ENCODE data around the gene CDC37.
"Not testable (repeated sequence)": the region's sequence is repeated elsewhere in the genome, so short reads cannot be mapped to it uniquely, and the experiment has no call there.

CDC37 gene

DNA sequence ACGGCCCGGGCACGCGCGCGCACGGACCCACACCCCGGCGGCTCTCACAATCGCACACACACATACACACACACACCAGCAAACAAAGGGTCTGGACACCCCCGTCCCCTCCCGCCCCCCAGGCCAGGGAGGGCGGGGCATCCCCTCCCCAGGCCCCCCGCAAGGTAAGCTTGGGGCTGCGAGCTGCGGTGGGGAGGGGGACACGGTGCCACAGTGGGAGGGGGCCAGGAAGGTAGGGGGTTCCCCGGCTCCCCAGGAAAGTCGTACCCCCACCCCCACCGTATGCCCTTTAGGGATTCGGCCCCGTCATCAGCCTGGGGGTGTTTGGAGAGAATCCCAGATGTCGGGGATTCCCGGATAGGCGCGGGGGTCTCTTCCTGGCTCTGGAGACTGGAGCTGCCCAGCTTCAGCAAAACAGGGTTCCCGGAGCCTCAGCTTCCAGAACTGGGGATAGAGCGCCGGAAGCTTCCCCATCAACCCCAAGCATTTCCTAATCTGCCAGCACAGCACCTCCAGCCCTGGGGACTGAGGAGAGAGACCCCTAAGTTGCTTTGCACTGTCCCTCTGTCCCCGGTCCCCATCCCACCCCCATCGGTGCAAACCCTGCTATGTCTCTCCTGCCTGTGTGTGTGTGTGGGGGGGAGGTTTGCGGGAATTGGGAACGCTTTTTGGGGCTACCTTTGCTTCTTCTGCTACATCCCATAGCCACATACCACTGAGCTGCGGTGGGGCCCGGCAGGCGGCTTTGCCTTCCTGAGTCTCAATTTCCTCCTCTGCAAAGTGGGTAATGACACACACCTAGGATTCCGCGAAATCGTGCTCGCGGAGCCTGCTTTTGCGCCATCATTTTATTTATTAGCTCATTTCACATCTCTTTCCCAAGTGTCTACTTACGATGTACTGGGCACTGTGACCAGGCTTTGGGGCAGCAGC lies 1.8 kb upstream of the CDC37 start:
- DNase-seq = no peak
- peak overlapping the region; percentile 98 for H3K4me3 ChIP-seq (ENCODE audit: low read depth, low read length)
- H3K27me3 ChIP-seq (replicated peaks) = no peaks in the 10 kb centered on the region
- TF ChIP-seq, protein P1, sequence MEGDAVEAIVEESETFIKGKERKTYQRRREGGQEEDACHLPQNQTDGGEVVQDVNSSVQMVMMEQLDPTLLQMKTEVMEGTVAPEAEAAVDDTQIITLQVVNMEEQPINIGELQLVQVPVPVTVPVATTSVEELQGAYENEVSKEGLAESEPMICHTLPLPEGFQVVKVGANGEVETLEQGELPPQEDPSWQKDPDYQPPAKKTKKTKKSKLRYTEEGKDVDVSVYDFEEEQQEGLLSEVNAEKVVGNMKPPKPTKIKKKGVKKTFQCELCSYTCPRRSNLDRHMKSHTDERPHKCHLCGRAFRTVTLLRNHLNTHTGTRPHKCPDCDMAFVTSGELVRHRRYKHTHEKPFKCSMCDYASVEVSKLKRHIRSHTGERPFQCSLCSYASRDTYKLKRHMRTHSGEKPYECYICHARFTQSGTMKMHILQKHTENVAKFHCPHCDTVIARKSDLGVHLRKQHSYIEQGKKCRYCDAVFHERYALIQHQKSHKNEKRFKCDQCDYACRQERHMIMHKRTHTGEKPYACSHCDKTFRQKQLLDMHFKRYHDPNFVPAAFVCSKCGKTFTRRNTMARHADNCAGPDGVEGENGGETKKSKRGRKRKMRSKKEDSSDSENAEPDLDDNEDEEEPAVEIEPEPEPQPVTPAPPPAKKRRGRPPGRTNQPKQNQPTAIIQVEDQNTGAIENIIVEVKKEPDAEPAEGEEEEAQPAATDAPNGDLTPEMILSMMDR (IDR thresholded peaks at IDR 0.05; ENCODE audit: low read depth, low read length, missing control alignments) = no peak
- H3K27ac ChIP-seq = no peak overlapping the region
- in situ Hi-C loops (cut with HindIII; ENCODE audit: low pct_ligation_motif_present, low sequenced_read_pairs) = no loop called here
- H3K36me3 ChIP-seq (replicated peaks) = peaks cover 3% of the 10 kb centered on the region

DNA sequence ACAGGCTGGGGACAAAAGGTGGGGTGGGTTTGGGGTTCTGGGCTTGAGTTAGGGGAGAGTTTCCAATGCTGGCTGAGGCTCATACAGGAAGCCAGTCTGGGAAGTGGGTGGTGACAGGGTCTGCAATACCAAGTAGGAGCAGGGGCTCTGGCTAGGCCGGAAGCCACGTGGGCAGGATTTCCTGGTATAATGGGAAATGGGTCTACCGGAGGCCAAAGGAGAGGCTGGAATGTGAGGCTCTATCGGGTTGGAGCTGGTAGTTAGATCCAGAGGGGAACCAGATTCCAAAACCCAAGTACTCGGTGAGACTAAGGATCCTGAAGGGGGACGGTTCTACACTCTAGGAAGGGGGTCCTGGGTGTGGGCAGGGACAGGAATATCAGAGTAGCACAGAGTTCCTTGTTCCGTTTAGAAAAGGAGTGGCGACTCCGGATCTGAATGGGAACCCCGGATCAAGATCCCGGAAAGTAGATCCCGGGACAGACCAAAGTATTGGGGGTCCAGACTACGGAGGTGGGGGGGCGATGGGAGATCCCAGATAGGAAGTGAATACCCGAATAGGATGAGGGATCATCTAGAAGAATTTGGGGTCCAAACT lies 802 bp downstream of the CDC37 start:
- Histone ChIP-seq H3K4me3 (ENCODE audit: low read depth, low read length) (peak overlapping the region; percentile 98), H3K27me3 (replicated peaks) (no peaks in the 10 kb centered on the region), H3K36me3 (replicated peaks) (peaks cover 19% of the 10 kb centered on the region), H3K27ac (peak overlapping the region; percentile 73)
- in situ Hi-C loops (cut with HindIII; ENCODE audit: low pct_ligation_motif_present, low sequenced_read_pairs) = no loop called here
- TF ChIP-seq, protein P1 (IDR thresholded peaks at IDR 0.05; ENCODE audit: low read depth, low read length, missing control alignments) = no peak
- DNase-seq = no peak

DNA sequence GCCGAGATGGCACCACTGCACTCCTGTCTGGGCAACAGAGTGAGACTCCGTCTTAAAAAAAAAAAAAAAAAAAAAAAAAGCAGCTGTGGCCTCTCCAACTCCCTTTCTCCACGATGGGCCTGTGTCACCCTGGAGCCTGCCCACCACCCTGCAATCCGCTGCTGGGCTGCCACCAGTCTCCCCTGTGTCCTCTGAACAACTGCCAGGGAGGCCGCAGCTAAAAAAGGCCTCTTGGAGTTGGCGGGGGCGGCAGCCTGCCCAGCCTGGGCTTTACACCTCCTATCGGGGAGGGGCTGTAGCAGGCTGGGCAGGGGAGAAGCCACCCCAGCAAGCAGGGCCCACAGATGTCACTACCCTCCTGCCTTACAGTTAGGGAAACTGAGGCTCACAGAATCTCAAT lies 3.5 kb downstream of the CDC37 start:
- in situ Hi-C loops (cut with HindIII; ENCODE audit: low pct_ligation_motif_present, low sequenced_read_pairs) = no loop called here
- H3K36me3 ChIP-seq (replicated peaks) = peaks cover 29% of the 10 kb centered on the region
- no peaks in the 10 kb centered on the region for H3K27me3 ChIP-seq (replicated peaks)
- TF ChIP-seq, protein P1 (IDR thresholded peaks at IDR 0.05; ENCODE audit: low read depth, low read length, missing control alignments) = no peak
- H3K27ac ChIP-seq = no peak overlapping the region
- no peak for DNase-seq
- no peak overlapping the region for H3K4me3 ChIP-seq (ENCODE audit: low read depth, low read length)

DNA sequence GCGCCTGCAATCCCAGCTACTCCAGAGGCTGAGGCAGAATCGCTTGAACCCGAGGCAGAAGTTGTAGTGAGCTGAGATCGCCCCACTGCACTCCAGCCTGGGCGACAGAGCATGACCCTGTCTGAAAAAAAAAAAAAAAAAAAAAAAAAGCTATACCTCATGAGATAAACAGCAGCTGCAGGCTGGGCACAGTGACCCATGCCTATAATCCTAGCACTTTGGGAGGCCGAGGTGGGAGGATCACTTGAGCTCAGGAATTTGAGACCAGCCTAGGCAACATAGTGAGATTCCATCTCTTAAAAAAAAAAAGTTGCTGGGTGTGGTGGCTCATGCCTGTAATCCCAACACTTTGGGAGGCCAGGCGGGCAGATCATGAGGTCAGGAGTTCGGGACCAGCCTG lies 4.0 kb downstream of the CDC37 start:
- H3K27ac ChIP-seq; in situ Hi-C loops (cut with HindIII; ENCODE audit: low pct_ligation_motif_present, low sequenced_read_pairs); H3K4me3 ChIP-seq (ENCODE audit: low read depth, low read length); DNase-seq; H3K27me3 ChIP-seq (replicated peaks): not testable (repeated sequence)
- peaks cover 34% of the 10 kb centered on the region for H3K36me3 ChIP-seq (replicated peaks)

DNA sequence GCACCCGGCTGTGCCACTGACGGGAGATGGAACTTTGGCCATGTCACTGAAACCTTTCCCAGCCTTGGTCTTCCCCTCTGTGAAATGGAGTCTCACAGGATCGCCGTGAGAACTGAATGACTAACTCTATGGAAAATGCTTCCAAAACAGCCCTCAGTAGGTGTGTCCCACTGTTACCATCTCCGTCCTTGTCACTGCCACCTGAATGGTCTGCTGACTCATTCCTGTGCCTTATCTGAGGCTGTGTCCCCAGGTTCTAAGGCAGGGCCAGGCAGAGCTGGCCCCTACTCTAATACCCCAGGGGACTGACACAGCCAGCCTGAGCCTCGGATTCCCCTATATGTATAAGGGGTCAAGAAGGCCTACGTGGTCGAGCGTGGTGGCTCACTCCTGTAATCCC lies 4.5 kb downstream of the CDC37 start:
- H3K36me3 ChIP-seq (replicated peaks) = peaks cover 38% of the 10 kb centered on the region
- TF ChIP-seq, protein P1 (IDR thresholded peaks at IDR 0.05; ENCODE audit: low read depth, low read length, missing control alignments) = no peak
- in situ Hi-C loops (cut with HindIII; ENCODE audit: low pct_ligation_motif_present, low sequenced_read_pairs) = no loop called here

DNA sequence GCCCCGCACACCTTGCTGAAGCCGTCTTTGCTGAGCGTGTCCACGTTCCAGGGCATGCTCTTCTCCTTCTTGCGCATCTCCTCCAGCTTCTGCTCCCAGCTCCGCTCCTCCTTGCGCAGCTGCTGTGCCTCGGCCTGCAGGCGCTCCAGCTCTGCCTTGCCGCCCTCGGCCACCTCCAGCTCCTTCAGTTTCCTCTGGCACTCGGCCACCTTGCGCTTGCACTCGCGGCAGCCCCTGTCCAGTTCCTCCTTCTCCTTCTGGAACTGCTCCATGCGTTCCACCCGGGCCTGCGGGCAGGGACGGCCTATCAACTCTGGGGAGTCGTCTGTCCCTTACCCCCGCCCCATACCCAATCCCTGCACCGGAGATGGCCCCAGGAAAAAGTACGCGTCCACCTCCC lies 7.4 kb downstream of the CDC37 start:
- Histone ChIP-seq H3K36me3 (replicated peaks) (peaks cover 64% of the 10 kb centered on the region), H3K27ac (no peak overlapping the region), H3K27me3 (replicated peaks) (no peaks in the 10 kb centered on the region), H3K4me3 (ENCODE audit: low read depth, low read length) (no peak overlapping the region)
- no peak for DNase-seq
- TF ChIP-seq, protein P1 (IDR thresholded peaks at IDR 0.05; ENCODE audit: low read depth, low read length, missing control alignments) = no peak
- in situ Hi-C loops (cut with HindIII; ENCODE audit: low pct_ligation_motif_present, low sequenced_read_pairs) = no loop called here

More for the DNA sequence above, 4.5 kb downstream of the CDC37 start:
- Histone ChIP-seq H3K27me3 (replicated peaks) (no peaks in the 10 kb centered on the region), H3K27ac (no peak overlapping the region), H3K4me3 (ENCODE audit: low read depth, low read length) (no peak overlapping the region)
- no peak for DNase-seq
